Stimulated activated CD8-positive, alpha-beta memory T cell treated with anti-CD3 and anti-CD28 coated beads, Interleukin-15, amount 100 ng/mL, for 1 hour (primary cell): ENCODE results near the gene RNH1.

Experiments used
- DNase-seq: peaks from one replicate; pipeline ENCODE4 v3.0.0-alpha.2; 2020; ENCODE audit warnings: low read depth

RNH1 gene

DNA sequence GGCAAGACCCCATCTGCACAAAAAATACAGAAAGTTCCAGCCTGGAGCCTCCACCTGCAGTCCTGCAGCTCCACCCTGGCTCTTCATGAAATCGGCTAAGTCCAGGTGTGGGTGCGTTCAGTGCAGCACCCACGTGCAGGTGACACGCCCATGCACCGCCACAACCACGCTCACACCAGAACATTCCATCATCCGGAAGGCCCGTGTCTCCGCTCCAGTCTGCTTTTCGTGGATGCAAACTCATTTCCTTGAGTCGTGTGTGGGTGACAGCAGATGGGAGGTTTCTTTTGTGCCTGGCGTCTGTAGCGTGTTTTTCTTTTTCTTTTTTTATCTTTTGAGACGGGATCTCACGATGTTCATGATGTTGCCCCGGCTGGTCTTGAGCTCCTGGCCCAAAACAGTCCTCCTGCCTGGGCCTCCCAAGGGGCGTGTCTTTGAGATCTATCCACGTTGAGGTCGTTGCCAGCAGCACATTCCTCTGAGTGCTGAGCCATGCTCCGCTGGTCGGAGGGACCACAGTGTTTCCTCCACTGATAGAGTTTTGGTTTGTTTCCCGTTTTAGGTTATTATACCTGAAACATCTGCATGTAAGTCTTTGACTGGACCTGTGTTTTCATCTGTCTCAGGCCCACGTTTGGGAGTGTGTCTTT is 49.8 kb downstream of the RNH1 start:
- no peak for DNase-seq

DNA sequence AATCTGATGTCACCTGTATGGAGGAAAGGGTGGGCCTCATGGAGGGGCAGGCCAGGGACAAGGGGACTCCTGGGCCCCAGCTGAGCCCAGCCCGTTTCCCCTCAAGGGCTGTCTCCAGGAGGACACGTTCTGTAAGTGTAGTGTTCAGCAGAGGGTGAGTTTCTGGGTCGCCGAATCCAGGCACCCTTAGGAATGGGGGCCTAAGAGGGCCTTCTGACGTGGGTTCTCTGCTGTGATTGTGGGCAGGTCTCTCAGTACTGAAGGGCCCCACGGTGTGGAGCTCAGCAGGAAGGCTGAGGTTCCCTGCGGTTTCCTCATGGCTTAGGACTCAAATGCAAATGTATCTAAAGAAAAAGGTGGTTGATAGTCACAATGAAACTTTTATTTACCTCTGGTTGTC is 50.5 kb downstream of the RNH1 start:
- no peak for DNase-seq

DNA sequence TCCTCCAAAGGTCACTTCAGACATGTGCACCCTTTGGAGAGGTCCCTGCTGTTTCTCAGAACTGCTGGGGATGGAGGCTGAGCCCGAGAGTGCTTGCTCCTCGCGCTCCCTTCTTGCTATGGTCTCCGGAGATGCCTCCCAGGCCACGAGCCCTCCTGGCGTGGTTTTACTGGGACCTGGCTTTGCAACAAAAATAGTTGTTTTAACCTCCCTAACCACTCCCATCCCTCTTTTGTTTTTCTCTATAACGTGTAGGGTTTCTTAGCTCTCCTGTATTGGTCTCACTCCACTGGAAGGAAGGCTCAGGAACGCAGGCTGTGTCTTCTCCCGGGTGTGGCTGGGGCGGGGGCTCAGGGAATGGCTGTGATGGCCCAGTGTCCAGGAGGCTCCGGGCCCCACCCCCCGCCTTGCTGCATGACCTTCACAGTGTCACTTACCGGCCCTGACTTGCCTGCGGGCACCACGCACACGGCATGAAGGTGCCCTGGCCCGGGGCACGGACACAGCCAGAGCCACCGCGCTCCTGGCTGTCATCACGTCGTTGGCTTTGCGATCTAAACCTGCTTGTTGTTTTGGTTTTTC is 51.4 kb downstream of the RNH1 start:
- no peak for DNase-seq

DNA sequence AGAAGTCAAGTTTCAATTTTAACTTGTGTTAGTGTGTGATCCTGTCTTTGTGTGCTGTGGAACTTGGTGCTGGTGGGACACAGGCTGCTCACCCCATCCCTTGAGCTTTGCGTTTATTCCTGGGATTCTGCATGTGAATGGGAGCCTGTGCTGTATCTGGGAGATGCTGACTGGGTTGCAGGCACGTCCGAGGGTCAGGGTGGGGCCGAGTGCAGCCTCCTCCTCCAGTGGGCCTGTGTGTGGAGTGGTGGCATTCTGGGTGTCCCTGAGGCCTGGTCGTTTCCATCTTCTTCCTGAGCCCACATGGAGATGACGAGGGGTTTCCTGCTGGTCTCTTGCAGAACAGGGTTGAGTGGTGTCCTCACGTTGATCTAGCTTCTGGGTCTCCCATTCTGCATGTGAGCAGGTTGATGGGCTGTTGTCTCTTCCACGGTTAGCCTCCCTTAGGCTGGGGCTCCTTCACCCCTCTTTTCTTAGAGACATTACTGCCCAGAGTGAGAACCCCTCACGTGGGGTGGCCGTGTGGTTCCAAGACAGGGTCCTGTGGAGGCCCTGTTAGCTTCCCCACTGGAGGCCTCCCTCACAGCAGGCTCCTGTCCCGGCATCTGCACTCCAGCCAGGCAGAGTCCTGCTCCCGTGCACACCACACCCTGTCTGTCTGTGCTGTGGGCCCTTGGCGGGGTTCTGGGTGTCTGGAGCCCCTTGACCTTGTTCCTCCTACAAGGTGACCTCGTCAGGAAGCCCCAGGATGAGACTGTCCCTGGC is 52.1 kb downstream of the RNH1 start:
- DNase-seq: no peak

DNA sequence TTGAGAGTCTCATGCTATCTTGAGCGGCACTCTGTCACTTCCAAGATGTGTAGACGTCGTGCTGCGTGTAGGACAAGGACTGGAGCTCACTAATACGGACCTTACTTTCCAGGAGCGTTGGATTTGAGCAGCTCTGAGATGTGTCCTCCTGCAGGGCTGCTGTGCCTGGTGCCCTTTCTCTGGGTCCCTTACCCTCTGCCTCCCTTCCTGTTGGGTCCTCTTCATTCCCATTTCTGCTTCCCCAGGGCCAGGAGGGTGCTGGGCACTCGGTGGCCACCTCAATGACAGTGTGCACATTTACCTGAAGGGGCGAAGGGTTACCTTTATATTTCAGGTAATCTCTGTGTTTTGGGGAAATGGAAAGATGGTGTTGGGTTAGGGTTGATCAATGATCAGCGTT is 53.0 kb downstream of the RNH1 start:
- no peak for DNase-seq

DNA sequence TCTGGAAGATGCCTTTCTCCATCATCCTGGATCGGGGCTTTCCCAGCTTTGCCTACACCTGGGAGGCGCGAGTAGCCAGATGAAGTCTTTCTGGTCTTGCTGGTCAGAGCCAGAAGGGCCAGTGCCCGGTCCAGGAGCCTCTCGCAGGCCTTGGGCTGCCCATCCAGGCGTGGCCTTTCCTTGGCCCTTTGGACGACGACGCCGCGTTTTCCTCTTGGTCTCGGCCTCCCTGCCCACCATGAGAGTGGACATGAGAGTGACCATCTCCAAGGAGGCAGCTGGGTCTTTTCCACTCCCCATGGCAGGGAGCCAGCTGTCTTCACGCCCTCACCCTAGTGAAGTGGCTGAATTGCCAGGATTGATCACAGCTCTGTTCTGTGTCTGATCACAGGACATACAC is 53.5 kb downstream of the RNH1 start:
- no peak for DNase-seq

DNA sequence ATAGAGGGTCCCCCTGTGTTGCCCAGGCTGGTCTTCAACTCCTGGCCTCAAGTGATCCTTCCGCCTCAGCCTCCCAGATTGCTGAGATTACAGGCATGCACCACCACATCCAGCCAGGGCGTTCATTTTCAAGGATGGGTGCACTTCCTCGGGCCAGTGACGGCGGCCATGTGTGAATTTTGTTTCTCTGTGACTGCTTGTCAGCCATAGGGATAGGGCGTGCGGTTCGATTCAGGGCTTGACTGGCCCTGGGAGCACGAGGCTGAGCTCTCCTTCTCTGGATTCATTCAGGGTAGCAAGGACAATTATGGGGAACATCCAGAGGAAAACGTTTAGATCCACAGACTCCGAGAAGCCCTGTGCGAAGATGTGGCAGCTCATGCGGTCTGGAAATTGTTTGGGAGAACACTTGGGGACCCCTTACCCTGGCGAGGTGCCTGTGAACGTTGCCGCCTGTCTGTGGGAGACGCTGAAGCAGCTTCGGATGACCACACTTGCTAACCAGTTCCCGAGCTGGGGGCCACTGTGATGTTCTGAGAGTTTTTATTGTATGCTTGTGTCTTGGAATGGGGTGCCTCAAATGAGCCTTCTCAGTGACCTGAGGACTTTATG is 54.0 kb downstream of the RNH1 start:
- no peak for DNase-seq

DNA sequence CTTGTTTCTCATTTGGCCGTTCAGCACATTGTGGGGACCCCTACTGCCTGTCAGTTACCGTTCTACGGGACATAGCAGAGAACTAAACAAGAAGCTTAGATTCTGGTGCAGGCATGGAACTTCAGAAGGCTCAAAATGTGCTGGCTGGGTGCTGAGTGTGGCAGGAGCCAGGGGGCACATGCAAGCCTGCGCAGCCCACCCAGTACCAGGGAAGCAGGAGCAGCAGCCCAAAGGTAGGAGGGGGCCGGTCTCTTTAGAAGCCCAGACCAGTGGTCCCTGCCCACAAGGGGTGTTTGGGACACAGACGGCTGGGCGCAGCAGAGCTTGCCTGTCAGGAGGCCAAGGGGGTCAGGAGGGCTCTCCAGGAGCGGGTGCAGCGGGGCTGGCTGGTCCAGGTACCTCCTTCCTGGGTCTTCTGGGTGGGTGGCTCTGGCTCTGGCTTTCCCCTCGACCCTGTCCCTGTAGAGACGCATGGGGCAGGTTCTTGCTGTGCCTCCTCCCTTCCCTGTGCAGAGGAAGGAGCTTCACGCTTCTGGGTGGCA is 54.8 kb downstream of the RNH1 start:
- no peak for DNase-seq

DNA sequence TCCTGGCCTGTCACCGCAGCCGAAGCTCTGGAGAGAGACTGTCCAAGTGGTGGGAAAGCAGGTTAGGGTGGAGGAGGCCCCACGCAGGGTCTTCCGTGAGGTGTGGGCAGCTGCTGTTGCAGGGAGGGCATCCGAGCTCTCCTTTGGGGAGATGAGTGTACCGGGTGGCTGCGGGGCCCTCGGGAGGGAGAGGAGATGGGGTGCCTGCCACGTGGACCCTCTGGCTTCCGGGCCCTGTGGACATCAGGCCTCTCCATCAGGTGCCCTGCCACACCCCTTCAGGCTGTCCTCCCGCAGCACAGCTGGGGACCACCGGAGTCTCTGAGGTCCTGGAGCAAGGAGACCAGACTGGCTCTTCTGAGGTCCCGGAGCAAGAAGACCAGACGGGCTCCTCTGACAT is 55.3 kb downstream of the RNH1 start:
- no peak for DNase-seq

DNA sequence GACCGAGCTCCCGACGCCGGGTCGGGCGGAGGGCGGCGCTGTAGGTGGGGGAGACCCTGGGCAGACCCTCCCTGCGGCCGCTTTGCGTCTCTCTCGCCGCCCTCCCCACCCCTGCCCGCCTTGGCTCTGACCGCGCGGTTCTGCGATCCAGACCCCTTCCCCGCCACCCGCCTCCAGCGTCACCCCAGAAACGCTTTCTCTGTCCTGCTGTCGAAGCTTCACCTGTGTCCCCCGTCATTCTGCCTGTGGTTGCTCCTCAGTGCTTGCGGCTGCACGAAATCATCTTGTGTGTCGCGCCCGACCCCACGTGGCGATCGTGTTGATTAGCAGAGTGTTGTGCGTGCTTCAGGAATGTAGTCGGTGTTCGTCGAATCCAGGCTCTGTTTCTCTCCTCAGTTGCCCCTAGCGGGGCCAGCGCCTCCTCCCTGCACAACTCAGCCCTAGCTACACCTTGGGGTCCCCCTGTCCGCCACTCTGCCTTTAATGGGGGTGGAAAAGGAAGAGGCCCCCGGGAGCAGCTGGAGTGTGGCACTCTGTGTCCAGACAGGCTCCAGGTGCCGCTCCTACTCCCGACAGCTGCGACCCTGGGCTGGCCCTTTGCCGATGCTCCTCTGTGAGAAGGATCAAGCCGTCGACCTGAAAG is 56.1 kb downstream of the RNH1 start:
- peak; percentile 54 for DNase-seq

DNA sequence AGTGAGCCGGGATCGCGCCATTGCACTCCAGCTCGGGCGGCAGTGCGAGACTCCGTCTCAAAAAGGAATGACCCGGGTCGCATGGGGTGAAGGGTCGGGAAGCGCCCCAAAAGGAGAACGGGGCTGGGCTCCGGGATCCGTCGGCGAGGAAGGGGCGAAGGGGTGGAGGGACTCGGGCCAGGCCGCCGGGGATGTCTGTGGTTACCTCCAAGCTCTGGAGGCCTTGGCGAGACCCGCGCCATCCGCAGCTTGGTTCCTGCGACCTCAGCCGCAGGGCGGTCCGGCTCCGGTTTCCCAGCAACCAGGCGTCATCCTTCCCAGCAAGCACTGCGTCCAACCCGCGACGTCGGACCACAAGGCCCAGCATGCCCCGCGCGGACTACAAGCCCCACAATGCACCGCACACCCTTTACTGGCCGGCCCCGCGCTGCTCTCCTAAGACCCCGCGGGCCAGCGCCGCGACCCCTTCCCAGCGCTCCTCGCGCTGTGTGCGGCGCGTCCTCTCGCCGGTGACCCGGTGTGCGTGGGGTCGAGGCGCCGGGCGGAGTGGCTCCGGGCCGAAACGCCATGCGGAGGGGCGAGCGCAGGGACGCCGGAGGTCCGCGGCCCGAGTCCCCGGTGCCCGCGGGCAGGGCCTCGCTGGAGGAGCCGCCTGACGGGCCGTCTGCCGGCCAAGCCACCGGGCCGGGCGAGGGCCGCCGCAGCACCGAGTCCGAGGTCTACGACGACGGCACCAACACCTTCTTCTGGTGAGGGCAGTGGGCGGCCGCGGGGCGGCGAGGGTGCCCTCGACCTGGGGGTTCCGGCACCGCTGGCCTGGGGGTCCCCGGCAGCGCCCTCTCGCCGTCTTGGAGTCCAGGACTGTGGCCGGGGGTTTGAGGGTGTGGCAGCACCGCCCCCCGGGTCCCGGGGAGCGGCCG is 56.9 kb downstream of the RNH1 start, which contains the start of gene PTDSS2:
Gene PTDSS2, plus strand, starts transcription at position 391 of the 920 bp plus-strand sequence. Its CDS starts 177 bp downstream, at position 568.
- DNase-seq: peak; percentile 91

DNA sequence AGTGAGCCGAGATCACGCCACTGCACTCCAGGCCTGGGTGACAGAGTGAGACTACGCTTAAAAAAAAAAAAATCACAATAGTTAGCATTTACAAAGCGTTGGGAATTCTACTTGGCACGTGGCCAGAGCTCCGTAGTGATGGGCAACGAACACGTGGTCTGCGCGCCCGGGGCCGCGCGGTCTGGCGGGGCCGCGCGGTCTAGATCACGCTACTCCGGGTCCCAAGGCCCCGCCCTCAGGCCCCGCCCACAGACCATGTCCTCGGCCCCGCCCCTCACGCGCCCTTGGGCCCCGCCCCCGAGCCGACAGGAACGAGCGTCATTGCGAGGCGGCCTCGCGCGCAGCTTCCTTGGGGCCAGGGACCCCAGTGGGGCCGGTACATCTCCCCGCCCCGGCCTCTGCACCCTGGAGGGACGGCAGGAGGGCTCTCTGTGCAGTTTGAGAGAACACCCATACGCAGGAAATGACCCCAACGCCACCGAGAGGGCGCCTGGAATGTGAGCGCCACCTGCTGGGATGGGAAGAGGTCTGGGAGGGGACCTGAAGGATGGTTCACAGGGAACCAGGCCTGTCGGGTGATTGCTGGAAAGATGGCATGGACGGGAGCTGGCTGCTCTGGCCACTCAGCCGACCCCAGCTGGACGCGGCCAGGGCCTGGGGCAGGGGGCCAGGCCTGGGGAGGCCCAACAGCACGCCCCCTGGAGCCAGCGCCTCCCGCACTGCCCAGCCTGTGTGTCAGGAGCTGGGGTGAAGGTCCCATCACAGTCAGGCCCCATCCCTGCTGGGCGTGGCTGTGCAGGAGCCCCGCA is 58.9 kb downstream of the RNH1 start:
- peak; percentile 94 for DNase-seq

DNA sequence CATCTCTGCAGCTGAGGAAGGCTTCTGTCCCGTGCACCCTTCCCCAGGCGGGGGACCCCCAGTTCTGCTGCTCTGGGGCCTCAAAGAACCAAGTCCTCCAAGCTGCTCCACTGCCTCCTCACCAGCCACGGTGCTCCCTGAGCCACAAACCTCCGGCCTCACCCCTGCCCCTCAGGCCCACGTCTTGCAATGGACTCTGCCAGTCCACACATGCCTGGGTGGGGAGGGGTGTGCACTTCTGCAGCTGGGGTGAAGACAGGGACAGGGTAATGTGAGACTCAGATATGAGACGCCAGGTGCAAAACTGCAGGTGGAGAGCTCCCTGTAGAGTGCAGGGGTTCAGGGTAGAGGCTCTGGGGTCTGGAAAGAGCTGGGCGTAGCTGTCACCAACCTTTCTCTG is 60.2 kb downstream of the RNH1 start:
- no peak for DNase-seq

DNA sequence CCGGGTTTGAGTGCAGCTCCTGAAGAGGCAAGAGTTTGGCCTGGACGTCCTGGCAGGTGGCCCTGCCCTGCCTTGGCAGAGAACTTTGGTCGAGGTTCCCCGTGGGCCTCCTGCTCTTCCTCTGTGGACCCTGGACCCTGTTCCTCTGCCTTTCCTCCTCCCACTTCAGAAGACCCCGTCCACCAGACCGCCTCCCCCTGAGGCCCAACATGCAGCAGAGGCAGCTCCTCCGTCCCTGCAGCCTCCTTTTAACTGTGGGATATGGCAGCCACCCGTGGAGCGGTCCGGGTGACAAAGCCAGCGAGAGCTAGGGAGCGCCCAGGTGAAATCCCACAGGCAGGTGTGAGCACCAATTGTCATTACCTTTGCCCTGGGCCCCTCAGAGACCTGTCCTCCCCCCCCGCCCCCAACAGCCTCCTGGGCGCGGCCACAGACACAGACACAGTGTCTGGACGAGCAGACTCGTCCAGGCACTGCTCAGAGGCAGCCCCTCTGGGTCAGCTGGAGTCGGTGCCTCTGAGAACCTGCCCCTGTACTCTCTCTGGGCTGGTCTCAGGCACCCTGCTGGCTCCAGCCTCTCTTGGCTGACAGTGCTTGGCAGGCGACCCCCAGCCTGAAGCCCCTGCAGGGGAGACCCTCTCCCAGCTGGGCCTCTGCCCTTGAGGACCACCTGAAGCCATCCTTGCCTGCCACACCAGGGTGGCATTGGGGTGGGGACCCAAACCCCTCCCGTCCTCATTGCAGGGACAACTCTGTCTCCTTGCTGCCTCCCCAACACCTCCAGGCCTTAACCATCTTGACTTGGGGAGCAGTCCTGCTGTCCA is 61.1 kb downstream of the RNH1 start:
- DNase-seq: no peak
